ENCODE results near the gene FAM131C. TPM values are rescaled to one million over a fixed set of nuclear protein-coding genes. Genes with fewer than 3 reads are reported as not detected.
"Not testable (repeated sequence)": the region's sequence is repeated elsewhere in the genome, so short reads cannot be mapped to it uniquely, and the experiment has no call there.

The FAM131C gene
- total RNA-seq, 2 donors from 2014 or later, result 0.21 TPM; not detected in 1

GRCh38 chr1:16031551-16031950, 41.9 kb downstream of the FAM131C start:
- no peak for DNase-seq
- TF ChIP-seq CTCF (IDR thresholded peaks at IDR 0.05), result no peak
- no peaks in the 10 kb centered on the region for H3K36me3 ChIP-seq
- no peaks in the 10 kb centered on the region for H3K4me1 ChIP-seq
- H3K27ac ChIP-seq, result no peak overlapping the region
- H3K9ac ChIP-seq (ENCODE audit: low read depth in 2 of 2, low read length in 2 of 2), result no peak overlapping the region
- H3K9me3 ChIP-seq, result no peaks in the 10 kb centered on the region
- no peak overlapping the region for H3K4me3 ChIP-seq
- H3K27me3 ChIP-seq, result no peaks in the 10 kb centered on the region
- intact Hi-C loops (cut with DNase I), result no loop called here

GRCh38 chr1:16029288-16029687, 44.2 kb downstream of the FAM131C start:
- Histone ChIP-seq H3K4me3 (no peak overlapping the region), H3K9me3 (no peaks in the 10 kb centered on the region), H3K9ac (ENCODE audit: low read depth in 2 of 2, low read length in 2 of 2) (no peak overlapping the region), H3K27ac (no peak overlapping the region), H3K27me3 (no peaks in the 10 kb centered on the region), H3K4me1 (no peaks in the 10 kb centered on the region), H3K36me3 (no peaks in the 10 kb centered on the region)
- intact Hi-C loops (cut with DNase I), result no loop called here
- no peak for TF ChIP-seq CTCF (IDR thresholded peaks at IDR 0.05)
- DNase-seq, result no peak

GRCh38 chr1:16029003-16029268, 44.5 kb downstream of the FAM131C start:
- H3K27ac ChIP-seq; H3K9ac ChIP-seq (ENCODE audit: low read depth in 2 of 2, low read length in 2 of 2); H3K27me3 ChIP-seq; DNase-seq; H3K4me3 ChIP-seq; H3K9me3 ChIP-seq; intact Hi-C loops (cut with DNase I); H3K4me1 ChIP-seq; H3K36me3 ChIP-seq: not testable (repeated sequence)

GRCh38 chr1:16028237-16029002, 45.0 kb downstream of the FAM131C start:
- Histone ChIP-seq H3K4me1 (no peaks in the 10 kb centered on the region), H3K27ac (no peak overlapping the region), H3K4me3 (no peak overlapping the region), H3K9me3 (no peaks in the 10 kb centered on the region), H3K27me3 (no peaks in the 10 kb centered on the region), H3K36me3 (no peaks in the 10 kb centered on the region), H3K9ac (ENCODE audit: low read depth in 2 of 2, low read length in 2 of 2) (no peak overlapping the region)
- no peak for DNase-seq
- intact Hi-C loops (cut with DNase I), result no loop called here
- TF ChIP-seq CTCF (IDR thresholded peaks at IDR 0.05), result no peak

GRCh38 chr1:16026723-16027484, 46.5 kb downstream of the FAM131C start:
- Histone ChIP-seq H3K27ac (no peak overlapping the region), H3K36me3 (no peaks in the 10 kb centered on the region), H3K4me3 (no peak overlapping the region), H3K4me1 (no peaks in the 10 kb centered on the region), H3K9ac (ENCODE audit: low read depth in 2 of 2, low read length in 2 of 2) (no peak overlapping the region), H3K27me3 (no peaks in the 10 kb centered on the region), H3K9me3 (no peaks in the 10 kb centered on the region)
- intact Hi-C loops (cut with DNase I), result no loop called here
- DNase-seq, result no peak
- TF ChIP-seq CTCF (IDR thresholded peaks at IDR 0.05), result no peak

- H3K9me3 ChIP-seq; H3K27me3 ChIP-seq; H3K36me3 ChIP-seq; H3K27ac ChIP-seq; H3K9ac ChIP-seq (ENCODE audit: low read depth in 2 of 2, low read length in 2 of 2); intact Hi-C loops (cut with DNase I); H3K4me3 ChIP-seq; DNase-seq; H3K4me1 ChIP-seq: not testable (repeated sequence)
Observed at GRCh38 chr1:16026302-16026701, 47.1 kb downstream of the FAM131C start.
